Endothelial cell of umbilical vein (primary cell): ENCODE data around the gene SLC22A15. TPM values are rescaled to one million over a fixed set of nuclear protein-coding genes. Genes with fewer than 3 reads are reported as not detected.

Source experiments
- BruUV-seq: library from RNA; stranded (reverse); fragments of 400-500 nt; replicated peaks from 2 replicates; lab custom pipeline; 2021; lab: Mats Ljungman, UMichigan
- CTCF ChIA-PET: fragments of 300-600, 350-600 bp; sonication (Branson Sonifier 250); formaldehyde crosslinking; loops from one replicate; lab custom pipeline; 2021; ENCODE audit warnings: antibody characterized with exemption, inconsistent platforms; lab: Charles Lee
- POLR2A ChIA-PET: fragments of 300-600, 350-600 bp; sonication (Branson Sonifier 250); formaldehyde crosslinking; loops from one replicate; lab custom pipeline; 2021; ENCODE audit warnings: antibody characterized with exemption, inconsistent platforms; lab: Charles Lee
- DNase-seq: peaks from one replicate; pipeline ENCODE4 v3.0.0-alpha.2; 2011; ENCODE audit warnings: low read depth, low spot score
- FAIRE-seq: peaks from 2 replicates; lab custom pipeline; 2011; peaks lifted over from hg19 to GRCh38; lab: Jason Lieb, UNC
- H2AFZ ChIP-seq: 2 replicates; pipeline ENCODE4 v1.6.0; 2012; ENCODE audit warnings: low read depth, low read length, control low read depth, inconsistent platforms
- H3K27ac ChIP-seq: 2 replicates; pipeline ENCODE4 v1.5.1; 2011; ENCODE audit warnings: low read depth, mild to moderate bottlenecking, control low read depth, low read length, moderate library complexity; ENCODE audit not compliant: insufficient read depth
- H3K27me3 ChIP-seq, 2 experiments: 2 replicates each; pipeline versions ENCODE4 v1.6.0 to v1.6.1; 2011; ENCODE audit warnings: low read length in 2 of 2, mixed read lengths in 1 of 2; ENCODE audit not compliant: control insufficient read depth in 2 of 2, insufficient read depth in 2 of 2
- H3K36me3 ChIP-seq, 2 experiments: 2 replicates in 1 of 2; 3 replicates in 1 of 2; pipeline ENCODE4 v1.5.1; 2011; ENCODE audit warnings: low read length in 2 of 2, mild to moderate bottlenecking in 1 of 2, moderate library complexity in 1 of 2; ENCODE audit not compliant: control insufficient read depth in 2 of 2, insufficient read depth in 2 of 2; ENCODE audit errors: extremely low read depth in 1 of 2
- H3K4me1 ChIP-seq: 3 replicates; pipeline ENCODE4 v1.5.1; 2011; ENCODE audit warnings: mild to moderate bottlenecking, low read length; ENCODE audit not compliant: control insufficient read depth, insufficient read depth; ENCODE audit errors: extremely low read depth
- H3K4me2 ChIP-seq: 2 replicates; pipeline ENCODE4 v1.6.1; 2011; ENCODE audit warnings: low read length, control low read depth, mixed read lengths; ENCODE audit not compliant: insufficient read depth
- H3K4me3 ChIP-seq, 3 experiments: fragments of 200-600 bp in 1 of 3; sonication (generic), shearing (Covaris generic) in 1 of 3; replicated peaks in 1 of 3; 2 replicates each; pipeline ENCODE4 v1.5.1; 2011 to 2016; ENCODE audit warnings: control low read depth in 3 of 3, low read length in 3 of 3, mild to moderate bottlenecking in 2 of 3, inconsistent platforms in 1 of 3, low read depth in 1 of 3, moderate library complexity in 1 of 3; ENCODE audit not compliant: insufficient read depth in 1 of 3
- H3K79me2 ChIP-seq: 2 replicates; pipeline ENCODE4 v1.6.0; 2012; ENCODE audit warnings: low read length, inconsistent platforms; ENCODE audit not compliant: control insufficient read depth, insufficient read depth
- H3K9ac ChIP-seq: replicated peaks from 2 replicates; pipeline ENCODE3; 2011; ENCODE audit warnings: low read length, control low read depth; ENCODE audit not compliant: insufficient read depth; ENCODE audit errors: extremely low read depth
- H3K9me1 ChIP-seq: replicated peaks from 3 replicates; pipeline ENCODE4 v1.6.0; 2011; ENCODE audit warnings: mild to moderate bottlenecking, low read length; ENCODE audit not compliant: control insufficient read depth, insufficient read depth; ENCODE audit errors: extremely low read depth
- H3K9me3 ChIP-seq: replicated peaks from 2 replicates; pipeline ENCODE4 v1.5.1; 2012; ENCODE audit warnings: low read length, inconsistent platforms; ENCODE audit not compliant: control insufficient read depth, insufficient read depth
- H4K20me1 ChIP-seq: replicated peaks from 2 replicates; pipeline ENCODE3; 2011; ENCODE audit warnings: mild to moderate bottlenecking, low read length; ENCODE audit not compliant: control insufficient read depth, insufficient read depth; ENCODE audit errors: extremely low read depth
- EZH2 ChIP-seq: IDR thresholded peaks from 2 replicates; pipeline ENCODE4 v1.6.1; 2012; ENCODE audit warnings: borderline replicate concordance, low read depth, mild to moderate bottlenecking, moderate library complexity, low read length, inconsistent platforms; ENCODE audit not compliant: severe bottlenecking
- FOS ChIP-seq: IDR thresholded peaks from 2 replicates; pipeline ENCODE4 v1.6.1; 2011; ENCODE audit warnings: mild to moderate bottlenecking, low read length, moderate library complexity, borderline replicate concordance; ENCODE audit not compliant: insufficient read depth
- GATA2 ChIP-seq: IDR thresholded peaks from 2 replicates; pipeline ENCODE4 v1.7.0; 2011; ENCODE audit warnings: low read depth, mild to moderate bottlenecking, moderate library complexity, mixed read lengths, low read length; ENCODE audit not compliant: insufficient read length, insufficient read depth
- JUN ChIP-seq: IDR thresholded peaks from 2 replicates; pipeline ENCODE4 v1.6.1; 2011; ENCODE audit warnings: borderline replicate concordance, low read depth; ENCODE audit not compliant: insufficient read length, insufficient read depth
- POLR2A ChIP-seq: IDR thresholded peaks from 2 replicates; pipeline ENCODE4 v1.6.1; 2012; ENCODE audit warnings: low read depth, mild to moderate bottlenecking, control low read depth, low read length
- POLR2AphosphoS5 ChIP-seq: IDR thresholded peaks from 2 replicates; pipeline ENCODE4 v1.6.1; 2012; ENCODE audit warnings: low read depth, mild to moderate bottlenecking, control low read depth, low read length, moderate library complexity; ENCODE audit not compliant: insufficient read depth
- dilution Hi-C: fragments of 300-500 bp; cut with MboI; formaldehyde crosslinking; loops from one replicate; pipeline ENCODE4 v1.15.0; 2019; ENCODE audit warnings: low sequenced_read_pairs; ENCODE audit not compliant: extremely low pct_ligation_motif_present
- intact Hi-C: fragments of 100-400 bp; cut with micrococcal nuclease; formaldehyde crosslinking; loops from one replicate; pipeline ENCODE4 v1.10.0; 2022
- polyA plus RNA-seq, 4 experiments: library from polyadenylated mRNA; depleted of rRNA in 3 of 4; stranded (reverse) in 3 of 4; unstranded in 1 of 4; fragments of >200 nt; gene quantifications; 2 replicates each; pipeline versions ENCODE4 v1.2.1 to v1.2.3, GENCODE V29; 2011 to 2012; ENCODE audit warnings: missing spikeins in 1 of 4
- total RNA-seq: library from RNA; stranded (reverse); gene quantifications from 2 replicates; pipeline ENCODE4 v1.2.3, GENCODE V29; 2021
- TF ChIP-seq, protein P1 (sequence below): IDR thresholded peaks from 2 replicates; pipeline ENCODE4 v1.6.1; 2011; ENCODE audit not compliant: insufficient read depth, insufficient read length
- TF ChIP-seq, protein P2 (sequence below), 2 donors: IDR thresholded peaks; 1 replicate in 1 of 2; 2 replicates in 1 of 2; pipeline ENCODE4 v1.5.1; 2011; ENCODE audit warnings: low read length in 2 of 2, mild to moderate bottlenecking in 2 of 2, moderate library complexity in 2 of 2, control low read depth in 1 of 2, inconsistent platforms in 1 of 2, low read depth in 1 of 2; ENCODE audit not compliant: insufficient read depth in 1 of 2; ENCODE audit errors: extremely low read depth in 1 of 2

SLC22A15 gene
- total and polyA plus RNA-seq, 2 donors (not counting 3 experiments of a cell fraction or from before 2014, with no cell fraction given), result 0.44 TPM; not detected in 1

DNA sequence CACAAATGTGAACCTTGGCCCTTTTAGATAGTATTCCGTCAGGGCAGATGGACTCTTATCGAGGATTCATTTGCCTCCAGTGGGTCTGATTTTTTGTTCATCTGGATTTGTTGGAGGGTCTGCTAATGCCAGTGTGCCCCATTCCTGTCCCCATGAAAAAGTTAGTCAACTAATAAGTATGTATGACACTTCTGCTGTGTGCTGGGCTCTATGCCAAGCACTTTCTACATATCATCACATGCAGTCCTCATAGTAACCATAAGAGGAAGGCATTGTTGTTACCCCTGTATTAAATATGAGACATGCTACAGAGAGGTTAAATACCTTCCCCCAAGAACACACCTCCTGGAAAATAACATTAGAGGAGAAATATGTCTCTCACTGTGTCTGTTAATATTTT, 88.3 kb downstream of the SLC22A15 start:
- Histone ChIP-seq H3K9ac (no peak overlapping the region), H3K36me3 (no peaks in the 10 kb centered on the region), H3K27ac (no peak overlapping the region), H3K27me3 (no peaks in the 10 kb centered on the region), H3K9me3 (no peaks in the 10 kb centered on the region), H3K4me3 (no peak overlapping the region), H3K9me1 (no peaks in the 10 kb centered on the region), H3K79me2 (no peaks in the 10 kb centered on the region), H3K4me1 (no peaks in the 10 kb centered on the region), H4K20me1 (no peaks in the 10 kb centered on the region), H2AFZ (no peak overlapping the region), H3K4me2 (no peak overlapping the region)
- FAIRE-seq (no peak), DNase-seq (no peak)
- intact Hi-C loops (no loop called here), dilution Hi-C loops (no loop called here)
- ChIA-PET CTCF (no interaction called here), POLR2A (no interaction called here)
- TF ChIP-seq JUN, result no peak
- no peak for TF ChIP-seq EZH2
- no peak for TF ChIP-seq GATA2
- no peak for TF ChIP-seq POLR2A
- no peak for TF ChIP-seq FOS
- TF ChIP-seq POLR2AphosphoS5, result no peak
- TF ChIP-seq, protein P1, sequence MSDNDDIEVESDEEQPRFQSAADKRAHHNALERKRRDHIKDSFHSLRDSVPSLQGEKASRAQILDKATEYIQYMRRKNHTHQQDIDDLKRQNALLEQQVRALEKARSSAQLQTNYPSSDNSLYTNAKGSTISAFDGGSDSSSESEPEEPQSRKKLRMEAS, result no peak
- TF ChIP-seq, protein P2, sequence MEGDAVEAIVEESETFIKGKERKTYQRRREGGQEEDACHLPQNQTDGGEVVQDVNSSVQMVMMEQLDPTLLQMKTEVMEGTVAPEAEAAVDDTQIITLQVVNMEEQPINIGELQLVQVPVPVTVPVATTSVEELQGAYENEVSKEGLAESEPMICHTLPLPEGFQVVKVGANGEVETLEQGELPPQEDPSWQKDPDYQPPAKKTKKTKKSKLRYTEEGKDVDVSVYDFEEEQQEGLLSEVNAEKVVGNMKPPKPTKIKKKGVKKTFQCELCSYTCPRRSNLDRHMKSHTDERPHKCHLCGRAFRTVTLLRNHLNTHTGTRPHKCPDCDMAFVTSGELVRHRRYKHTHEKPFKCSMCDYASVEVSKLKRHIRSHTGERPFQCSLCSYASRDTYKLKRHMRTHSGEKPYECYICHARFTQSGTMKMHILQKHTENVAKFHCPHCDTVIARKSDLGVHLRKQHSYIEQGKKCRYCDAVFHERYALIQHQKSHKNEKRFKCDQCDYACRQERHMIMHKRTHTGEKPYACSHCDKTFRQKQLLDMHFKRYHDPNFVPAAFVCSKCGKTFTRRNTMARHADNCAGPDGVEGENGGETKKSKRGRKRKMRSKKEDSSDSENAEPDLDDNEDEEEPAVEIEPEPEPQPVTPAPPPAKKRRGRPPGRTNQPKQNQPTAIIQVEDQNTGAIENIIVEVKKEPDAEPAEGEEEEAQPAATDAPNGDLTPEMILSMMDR (IDR thresholded peaks at IDR 0.05; ENCODE audit: extremely low read depth in 1 of 2, insufficient read depth in 1 of 2, low read depth in 1 of 2, low read length in 2 of 2), result no peak
- no TSS peak for BruUV-seq
